HG02885 (cell line): ENCODE data around the gene CCDC17.

Source experiments
- ATAC-seq: cut with Tn5 transposase; IDR thresholded peaks from one replicate; pipeline ENCODE4 v1.9.1; 2021; ENCODE audit warnings: mild to moderate bottlenecking; ENCODE audit not compliant: unreplicated experiment, poor library complexity

The CCDC17 gene

GRCh38 chr1:45623972-45624371 is at the start of gene CCDC17:
TSS of gene CCDC17 (minus strand) at chr1:45624054. CDS start at chr1:45623909, 145 bp downstream.
- ATAC-seq: no peak

DNA sequence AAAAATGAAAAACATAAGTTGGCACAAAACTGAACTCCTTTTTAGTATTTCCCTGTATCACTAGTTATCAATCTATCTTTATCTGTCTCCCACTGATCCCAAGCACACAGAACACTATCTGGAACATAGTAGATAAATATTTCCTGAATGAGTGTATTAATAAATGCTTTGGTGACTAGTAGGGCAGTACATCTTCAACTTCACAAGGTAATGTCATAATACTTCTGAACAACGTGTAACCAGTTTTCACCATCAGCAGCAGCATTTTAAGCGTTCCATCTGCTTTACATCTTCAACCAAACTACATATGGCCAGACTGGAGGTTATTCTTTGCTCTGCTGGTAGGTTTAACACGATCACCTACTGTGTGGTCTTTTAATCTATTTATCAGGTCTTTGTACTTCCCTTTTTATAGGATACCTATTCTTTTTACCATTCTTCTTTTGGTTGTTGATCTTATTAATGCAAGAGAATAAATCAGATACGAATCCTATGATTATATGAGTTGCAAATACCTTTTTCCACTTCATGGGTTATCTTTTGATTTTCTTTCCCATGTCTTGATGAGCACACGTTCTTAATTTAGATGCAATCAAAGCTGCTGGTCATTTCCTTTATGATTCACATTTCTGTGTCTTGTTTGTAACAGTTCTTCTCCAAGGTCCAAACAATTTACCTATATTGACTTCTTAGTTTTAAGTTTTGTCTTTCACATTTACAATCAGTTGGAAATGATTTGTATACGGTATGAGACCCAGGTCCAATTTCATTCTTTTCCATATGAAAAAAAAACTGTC is 46.2 kb upstream of the CCDC17 start:
- ATAC-seq: no peak

GRCh38 chr1:45669379-45669778 is 45.5 kb upstream of the CCDC17 start:
- ATAC-seq: no peak

DNA sequence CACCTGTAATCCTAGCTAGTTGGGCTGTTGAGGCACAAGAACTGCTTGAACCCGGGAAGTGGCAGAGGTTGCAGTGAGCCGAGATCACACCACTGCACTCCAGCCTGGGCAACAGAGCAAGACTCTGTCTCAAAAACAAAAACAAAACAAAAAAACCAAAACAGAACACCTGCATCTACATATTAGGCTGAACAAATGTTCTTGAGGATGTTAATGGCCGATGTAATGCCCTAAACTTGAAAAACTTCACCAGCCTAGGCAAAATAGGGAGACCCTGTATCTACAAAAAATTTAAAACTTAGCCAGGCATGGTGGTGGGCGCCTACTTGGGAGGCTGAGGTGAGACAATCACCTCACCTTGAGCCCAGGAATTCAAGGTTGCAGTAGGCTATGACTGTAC is 44.7 kb upstream of the CCDC17 start:
- ATAC-seq: no peak

- no peak for ATAC-seq
These were observed 43.7 kb upstream of the CCDC17 start for GRCh38 chr1:45667321-45668111.

- no peak for ATAC-seq
These were observed 43.0 kb upstream of the CCDC17 start for GRCh38 chr1:45666836-45667235.

DNA sequence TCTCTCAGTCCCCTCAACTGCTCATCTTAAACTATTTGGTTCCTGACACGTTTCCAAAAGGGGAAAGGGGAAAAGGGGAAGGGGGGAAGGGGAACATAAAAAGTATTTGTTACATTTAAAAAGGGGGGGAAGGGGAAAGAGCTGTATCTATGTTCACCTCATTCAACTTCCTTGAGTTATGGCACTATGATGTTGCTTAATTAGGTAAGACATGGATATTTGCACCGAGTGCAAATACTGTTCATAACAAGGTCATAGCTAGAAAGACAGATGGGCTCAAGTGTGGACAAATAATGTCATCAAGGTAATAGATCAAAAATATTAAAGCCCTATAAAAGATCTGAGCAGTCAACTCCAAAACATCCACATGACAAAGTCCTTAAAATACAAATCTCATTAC is 36.5 kb upstream of the CCDC17 start:
- ATAC-seq: no peak

GRCh38 chr1:45659222-45659621 is 35.4 kb upstream of the CCDC17 start:
- ATAC-seq: no peak

DNA sequence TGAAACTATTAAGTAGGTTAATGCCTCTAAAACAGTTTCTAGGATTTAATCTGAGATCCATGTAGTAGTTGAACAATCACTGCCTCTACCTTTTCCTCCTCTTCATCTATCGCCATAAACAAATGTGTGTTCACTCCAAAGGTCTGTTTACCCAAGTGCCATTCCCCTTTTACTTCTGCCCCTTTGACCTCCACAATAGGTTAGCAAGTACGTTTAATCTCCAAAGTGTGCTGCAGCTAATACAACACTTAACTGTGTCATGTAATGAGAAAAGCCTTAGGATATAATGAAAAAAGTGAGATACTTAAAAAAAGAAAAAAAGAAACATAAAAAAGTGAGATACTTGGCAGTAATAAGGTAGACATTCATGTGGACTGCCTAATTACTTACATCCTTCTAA is 34.3 kb upstream of the CCDC17 start:
- ATAC-seq: no peak

- ATAC-seq: no peak
These were observed 32.8 kb upstream of the CCDC17 start for GRCh38 chr1:45656573-45657226.

DNA sequence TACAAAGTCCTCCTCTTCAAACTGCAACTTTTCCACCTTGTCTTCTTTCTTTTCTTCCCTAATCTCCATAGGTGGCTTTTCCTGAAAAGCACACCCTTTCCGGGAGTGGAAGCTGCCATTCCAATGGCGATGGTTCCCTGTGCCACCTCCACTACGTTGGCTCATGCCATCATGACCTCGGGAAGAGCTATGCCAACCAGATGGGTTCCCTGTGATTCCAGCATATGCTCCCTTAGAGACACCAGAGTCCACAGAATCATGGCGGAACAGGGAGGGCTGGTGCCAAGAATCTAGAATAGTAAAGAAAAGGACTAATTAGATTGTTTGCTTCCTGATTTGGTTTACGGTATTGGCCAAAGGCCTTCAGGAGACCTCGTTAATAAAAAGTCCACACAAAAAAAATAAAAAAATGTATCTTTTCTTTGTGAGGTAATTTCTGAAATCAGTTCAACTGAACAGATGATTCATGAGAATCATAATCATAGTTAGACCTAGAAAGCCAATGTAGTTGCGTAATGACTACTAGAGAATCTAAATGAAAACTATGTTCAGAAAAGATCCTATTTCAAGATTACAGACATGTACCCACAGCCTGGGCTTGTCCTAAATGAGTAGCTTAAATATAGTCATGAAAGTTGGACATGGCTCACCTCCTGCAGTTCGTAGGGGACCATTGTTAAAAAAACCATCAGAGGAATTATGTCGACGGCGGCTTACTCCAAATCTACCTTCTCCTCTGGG is 30.9 kb upstream of the CCDC17 start:
- ATAC-seq: no peak

GRCh38 chr1:45647248-45648021 is 23.6 kb upstream of the CCDC17 start:
- ATAC-seq: no peak

DNA sequence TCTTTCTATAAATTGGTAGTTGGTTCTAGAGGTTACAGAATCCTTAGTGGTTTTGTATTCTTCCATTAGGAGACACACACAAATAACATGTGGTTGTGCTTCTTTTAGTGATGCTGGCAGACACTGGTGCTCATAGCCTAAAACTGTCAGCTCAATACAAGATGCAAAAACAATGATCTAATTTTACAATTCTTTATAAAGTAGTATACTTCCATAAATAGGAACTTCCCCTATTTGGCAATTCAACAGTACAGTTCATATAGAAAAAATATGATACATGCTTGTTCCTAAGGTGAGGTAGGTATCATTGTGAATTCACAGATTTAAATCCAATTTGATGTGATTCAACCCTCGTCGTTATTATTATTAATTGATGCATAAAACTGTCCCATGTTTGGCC is 20.8 kb upstream of the CCDC17 start:
- no peak for ATAC-seq

GRCh38 chr1:45643978-45644377 is 20.1 kb upstream of the CCDC17 start:
- no peak for ATAC-seq

DNA sequence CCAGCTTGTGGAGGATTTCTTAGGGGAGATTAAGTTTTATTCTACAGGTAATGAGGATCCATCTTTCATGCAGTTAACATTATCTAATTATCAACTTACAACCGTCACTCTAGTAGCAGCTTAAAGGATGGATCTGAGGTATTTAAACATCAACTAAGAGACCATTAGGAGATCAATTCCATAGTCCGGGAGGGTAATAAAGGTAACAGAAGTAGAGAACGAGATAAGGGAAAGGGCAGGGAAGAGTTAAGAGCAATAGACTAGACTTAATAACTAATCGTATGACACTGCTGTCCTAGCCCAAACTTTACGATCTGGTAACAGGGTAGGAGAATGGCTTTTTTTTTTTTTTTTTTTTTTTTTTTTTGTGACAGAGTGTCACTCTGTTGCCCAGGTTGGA is 19.5 kb upstream of the CCDC17 start:
- ATAC-seq: no peak

GRCh38 chr1:45640293-45640692 is 16.4 kb upstream of the CCDC17 start:
- ATAC-seq: no peak

DNA sequence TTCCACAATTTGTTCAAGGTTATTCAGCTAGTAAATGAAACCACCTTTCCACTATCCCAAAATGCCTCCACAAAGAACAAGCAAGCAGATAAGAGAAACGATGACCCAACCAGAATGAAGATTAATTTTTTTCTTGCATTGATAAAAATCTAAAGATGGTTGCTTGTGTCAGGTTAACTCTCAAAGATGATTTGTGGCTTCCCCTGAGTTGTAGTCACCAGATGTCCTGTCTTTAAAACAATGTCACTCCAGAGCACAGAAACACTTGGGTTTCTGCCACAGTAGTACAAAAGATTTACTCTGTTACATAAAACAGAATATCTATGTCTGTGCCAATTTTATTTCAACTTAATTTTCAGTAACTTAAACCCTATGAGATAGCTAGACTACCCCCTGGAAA is 11.4 kb upstream of the CCDC17 start:
- ATAC-seq: no peak

- ATAC-seq: no peak
These were observed 6.6 kb upstream of the CCDC17 start for GRCh38 chr1:45630429-45630828.

GRCh38 chr1:45629035-45629434 is 5.2 kb upstream of the CCDC17 start:
- no peak for ATAC-seq
